Vagina (tissue), 2 donors: ENCODE results near the gene SH3BP2. TPM values are rescaled to one million over a fixed set of nuclear protein-coding genes. Genes with fewer than 3 reads are reported as not detected.
A peak's percentile ranks its signal among the peaks of the same experiment; 100 is the strongest.

Experiments used
- DNase-seq, 2 donors: peaks; one replicate each; pipeline ENCODE4 v3.0.0-alpha.2; 2017; ENCODE audit errors: extremely low spot score in 2 of 2
- H3K27ac ChIP-seq: fragments of 200-600 bp; sonication (generic); one replicate; pipeline ENCODE4 v1.5.1; 2019
- H3K27me3 ChIP-seq: fragments of 200-600 bp; sonication (generic); one replicate; pipeline ENCODE4 v1.5.1; 2019
- H3K36me3 ChIP-seq, 2 donors: fragments of 200-600 bp; sonication (generic); one replicate each; pipeline ENCODE4 v1.5.1; 2017 to 2019
- H3K4me1 ChIP-seq: fragments of 200-600 bp; sonication (generic); one replicate; pipeline ENCODE4 v1.5.1; 2019
- H3K4me3 ChIP-seq, 2 donors: fragments of 200-600 bp; sonication (generic); 1 replicate in 1 of 2; 2 replicates in 1 of 2; pipeline ENCODE4 v1.5.1; 2016 to 2019
- H3K9me3 ChIP-seq: fragments of 200-600 bp; sonication (generic); one replicate; pipeline ENCODE4 v1.5.1; 2019
- POLR2A ChIP-seq, 2 donors: fragments of 450-650 bp; IDR thresholded peaks; one replicate each; pipeline ENCODE4 v1.6.1; 2017; ENCODE audit warnings: antibody characterized with exemption in 2 of 2, mild to moderate bottlenecking in 2 of 2, moderate library complexity in 2 of 2
- POLR2AphosphoS5 ChIP-seq, 2 donors: sonication (generic); formaldehyde crosslinking; IDR thresholded peaks; one replicate each; pipeline ENCODE4 v1.9.0; 2017; ENCODE audit warnings: antibody characterized with exemption in 2 of 2, mild to moderate bottlenecking in 2 of 2, low read depth in 1 of 2; ENCODE audit not compliant: insufficient read depth in 1 of 2
- intact Hi-C: fragments of 100-400 bp; cut with DNase I; formaldehyde crosslinking; loops from one replicate; pipeline ENCODE4 v1.15.1; 2023
- total RNA-seq: library from RNA; depleted of rRNA; stranded (reverse); fragments of >200 nt; gene quantifications from one replicate; pipeline ENCODE4 v1.2.3, GENCODE V29; 2016
- TF ChIP-seq, protein P1 (sequence below), 3 experiments: fragments of 450-650 bp in 2 of 3; fragments of 200-600 bp in 1 of 3; sonication (generic) in 1 of 3; IDR thresholded peaks; one replicate each; pipeline ENCODE4 v1.5.1; 2017 to 2019; ENCODE audit warnings: antibody characterized with exemption in 3 of 3, mild to moderate bottlenecking in 2 of 3, moderate library complexity in 2 of 3

The SH3BP2 gene
- total RNA-seq, 1 donor from 2014 or later = 102 TPM

DNA sequence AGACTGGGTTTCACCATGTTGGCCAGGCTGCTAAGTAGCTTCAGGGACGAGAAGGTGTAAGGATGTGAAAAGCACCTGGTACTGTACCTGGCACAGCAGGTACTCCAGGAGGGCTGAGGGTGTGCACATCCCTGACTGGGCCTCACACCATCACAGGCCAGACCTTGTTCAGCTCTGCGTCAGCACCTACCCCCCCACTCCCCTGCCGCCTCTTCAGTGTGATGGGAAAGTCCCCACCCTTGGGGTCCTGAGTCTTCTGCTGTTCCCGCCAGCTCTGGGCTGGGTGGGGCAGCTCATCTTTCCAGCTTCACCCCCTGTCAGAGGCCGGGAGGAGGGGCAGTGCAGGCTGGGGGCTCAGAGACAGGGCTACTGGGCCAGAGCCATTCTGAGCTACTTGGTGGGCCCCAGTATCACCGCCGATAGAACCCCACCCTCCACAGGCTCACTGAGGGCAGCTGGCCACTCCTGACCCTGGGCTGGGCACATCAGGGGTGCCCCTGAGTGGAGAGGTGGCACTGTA, 6.7 kb upstream of the SH3BP2 start:
- DNase-seq = no peak
- Histone ChIP-seq H3K9me3 (no peaks in the 10 kb centered on the region), H3K36me3 (no peaks in the 10 kb centered on the region), H3K4me1 (peaks cover 27% of the 10 kb centered on the region), H3K27me3 (no peaks in the 10 kb centered on the region), H3K4me3 (no peak overlapping the region), H3K27ac (no peak overlapping the region)
- intact Hi-C loops = no loop called here
- TF ChIP-seq POLR2A (IDR thresholded peaks at IDR 0.05) = no peak
- TF ChIP-seq, protein P1, sequence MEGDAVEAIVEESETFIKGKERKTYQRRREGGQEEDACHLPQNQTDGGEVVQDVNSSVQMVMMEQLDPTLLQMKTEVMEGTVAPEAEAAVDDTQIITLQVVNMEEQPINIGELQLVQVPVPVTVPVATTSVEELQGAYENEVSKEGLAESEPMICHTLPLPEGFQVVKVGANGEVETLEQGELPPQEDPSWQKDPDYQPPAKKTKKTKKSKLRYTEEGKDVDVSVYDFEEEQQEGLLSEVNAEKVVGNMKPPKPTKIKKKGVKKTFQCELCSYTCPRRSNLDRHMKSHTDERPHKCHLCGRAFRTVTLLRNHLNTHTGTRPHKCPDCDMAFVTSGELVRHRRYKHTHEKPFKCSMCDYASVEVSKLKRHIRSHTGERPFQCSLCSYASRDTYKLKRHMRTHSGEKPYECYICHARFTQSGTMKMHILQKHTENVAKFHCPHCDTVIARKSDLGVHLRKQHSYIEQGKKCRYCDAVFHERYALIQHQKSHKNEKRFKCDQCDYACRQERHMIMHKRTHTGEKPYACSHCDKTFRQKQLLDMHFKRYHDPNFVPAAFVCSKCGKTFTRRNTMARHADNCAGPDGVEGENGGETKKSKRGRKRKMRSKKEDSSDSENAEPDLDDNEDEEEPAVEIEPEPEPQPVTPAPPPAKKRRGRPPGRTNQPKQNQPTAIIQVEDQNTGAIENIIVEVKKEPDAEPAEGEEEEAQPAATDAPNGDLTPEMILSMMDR (IDR thresholded peaks at IDR 0.05) = no peak
- no peak for TF ChIP-seq POLR2AphosphoS5 (IDR thresholded peaks at IDR 0.05; ENCODE audit: insufficient read depth in 1 of 2, low read depth in 1 of 2)

DNA sequence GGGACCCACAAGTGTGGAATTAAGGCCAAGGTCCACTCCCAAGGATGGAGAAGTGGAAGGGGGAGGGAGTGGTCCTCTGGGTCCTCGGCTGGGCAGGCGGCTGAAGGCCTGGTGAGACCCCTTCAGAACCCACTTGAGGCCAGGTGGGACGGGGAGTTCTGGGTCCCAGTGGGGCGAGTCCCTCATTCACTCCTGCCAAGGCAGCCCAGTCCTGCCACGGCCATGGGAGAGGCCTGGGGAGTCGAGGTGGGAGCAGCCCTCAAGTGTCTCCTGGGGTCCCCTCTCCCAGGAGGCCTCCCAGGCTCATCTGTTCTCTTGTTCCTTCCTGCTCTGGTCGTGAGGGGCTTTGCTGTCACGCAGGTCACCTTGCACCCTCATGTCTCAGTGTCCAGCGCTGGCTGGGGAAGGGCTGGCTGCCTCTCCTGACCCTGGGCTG, 6.1 kb upstream of the SH3BP2 start:
- Histone ChIP-seq H3K36me3 (no peaks in the 10 kb centered on the region), H3K27ac (peak overlapping the region; percentile 56)
- DNase-seq = peak in 1 of 2 donors; percentile 81

DNA sequence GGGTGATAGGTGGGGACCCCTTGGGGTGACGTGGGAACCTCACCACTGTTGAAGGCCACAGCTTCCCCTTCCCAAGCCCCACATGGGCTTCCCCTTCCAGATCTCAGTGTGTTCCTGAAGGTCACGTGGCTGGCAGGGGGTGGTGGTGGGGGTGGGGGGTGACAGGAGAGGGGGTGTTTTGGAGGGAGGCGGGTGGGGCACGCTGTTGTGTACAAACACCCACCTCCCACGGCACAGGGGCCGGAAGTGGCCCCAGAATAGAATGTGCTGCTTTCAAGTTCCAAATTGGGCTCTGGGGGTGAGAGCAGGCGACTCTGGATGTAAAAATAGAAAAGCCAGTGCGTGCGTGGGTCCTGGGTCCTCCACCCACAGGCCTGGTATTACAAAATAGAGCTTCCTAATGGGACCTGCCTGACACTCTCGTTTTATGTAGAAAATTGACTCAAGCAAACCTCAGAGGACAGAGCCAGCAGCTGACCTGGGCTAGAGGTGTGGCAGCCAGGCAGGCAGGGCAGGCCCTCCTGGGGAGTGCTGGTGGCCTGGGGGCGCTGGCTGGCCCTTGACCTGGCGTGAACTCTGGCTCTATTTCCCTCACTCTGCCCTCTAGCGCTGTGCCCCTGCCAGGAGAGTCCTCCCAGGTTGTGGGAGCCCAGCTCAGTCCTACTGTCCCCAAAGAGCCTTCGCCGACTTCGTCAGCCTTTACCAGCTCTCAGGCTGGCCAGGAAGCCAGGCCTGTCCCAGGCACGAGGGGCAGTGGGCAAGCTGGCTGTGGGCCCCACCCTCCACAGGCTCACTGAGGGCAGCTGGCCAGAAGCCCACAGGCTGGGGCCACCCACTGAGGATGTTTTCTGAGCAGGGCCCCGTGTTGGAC, 5.4 kb upstream of the SH3BP2 start:
- Histone ChIP-seq H3K4me3 (no peak overlapping the region), H3K27me3 (no peaks in the 10 kb centered on the region), H3K36me3 (no peaks in the 10 kb centered on the region), H3K27ac (peak overlapping the region; percentile 56), H3K4me1 (peaks cover 27% of the 10 kb centered on the region), H3K9me3 (no peaks in the 10 kb centered on the region)
- intact Hi-C loops = no loop called here
- DNase-seq = no peak
- TF ChIP-seq POLR2AphosphoS5 (IDR thresholded peaks at IDR 0.05; ENCODE audit: insufficient read depth in 1 of 2, low read depth in 1 of 2) (no peak), POLR2A (IDR thresholded peaks at IDR 0.05) (no peak)
- TF ChIP-seq, protein P1 (IDR thresholded peaks at IDR 0.05) = no peak

More for the DNA sequence above, 6.1 kb upstream of the SH3BP2 start:
- no peak overlapping the region for H3K4me3 ChIP-seq
- H3K27me3 ChIP-seq = no peaks in the 10 kb centered on the region
- intact Hi-C loops = no loop called here
- H3K9me3 ChIP-seq = no peaks in the 10 kb centered on the region
- H3K4me1 ChIP-seq = peaks cover 27% of the 10 kb centered on the region
- TF ChIP-seq POLR2A (IDR thresholded peaks at IDR 0.05) (no peak), POLR2AphosphoS5 (IDR thresholded peaks at IDR 0.05; ENCODE audit: insufficient read depth in 1 of 2, low read depth in 1 of 2) (no peak)
- TF ChIP-seq, protein P1 (IDR thresholded peaks at IDR 0.05) = no peak

DNA sequence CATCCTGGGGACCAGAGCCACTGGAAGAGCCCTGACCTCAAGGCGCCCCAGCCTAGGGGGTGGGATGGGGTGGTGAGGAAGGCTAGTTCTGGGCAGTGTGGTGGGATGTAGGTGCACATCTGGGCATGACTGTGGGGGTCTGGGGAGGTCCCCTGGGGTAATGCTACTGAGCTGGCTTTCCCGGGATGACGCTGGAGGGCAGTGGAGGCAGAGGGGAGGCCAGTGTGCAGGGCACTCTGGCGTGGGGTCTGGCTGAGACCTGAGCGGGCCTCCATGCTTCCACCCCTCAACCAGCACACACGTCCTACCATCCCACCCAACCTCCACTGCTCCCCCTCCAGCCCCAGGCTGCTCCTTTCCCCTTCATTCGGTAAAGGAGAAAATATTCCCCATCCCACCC, 4.8 kb upstream of the SH3BP2 start:
- Histone ChIP-seq H3K4me3 (no peak overlapping the region), H3K27me3 (no peaks in the 10 kb centered on the region), H3K4me1 (peaks cover 27% of the 10 kb centered on the region), H3K27ac (peak overlapping the region; percentile 56), H3K36me3 (no peaks in the 10 kb centered on the region), H3K9me3 (no peaks in the 10 kb centered on the region)
- DNase-seq = no peak
- intact Hi-C loops = no loop called here
- TF ChIP-seq POLR2AphosphoS5 (IDR thresholded peaks at IDR 0.05; ENCODE audit: insufficient read depth in 1 of 2, low read depth in 1 of 2) (no peak), POLR2A (IDR thresholded peaks at IDR 0.05) (no peak)
- TF ChIP-seq, protein P1 (IDR thresholded peaks at IDR 0.05) = no peak
